Posterior vena cava (tissue), 2 donors: ENCODE results near the gene UCK2. TPM values are rescaled to one million over a fixed set of nuclear protein-coding genes. Genes with fewer than 3 reads are reported as not detected.

Experiments
- DNase-seq: peaks from one replicate; pipeline ENCODE4 v3.0.0-alpha.2; 2020; ENCODE audit warnings: low spot score
- intact Hi-C, 2 donors: fragments of 100-400 bp; cut with DNase I; formaldehyde crosslinking; loops; one replicate each; pipeline versions ENCODE4 v1.14.1 to v1.14.2; 2022 to 2023
- total RNA-seq, 2 donors: library from RNA; stranded (reverse); fragmentation: NEBNext Ultra II Directional; extraction: Animal tissue kit (Norgen Biotek cat#: 25700); gene quantifications; one replicate each; pipeline ENCODE4 v1.2.1, GENCODE V29; 2021
- donor health status: DM: yes; HTN: yes; CAD: no.
- donor health status: DM: yes; HTN: yes; CAD: no.

UCK2 gene
- total RNA-seq, 2 donors from 2014 or later, result 14.7 to 20.8 TPM

DNA sequence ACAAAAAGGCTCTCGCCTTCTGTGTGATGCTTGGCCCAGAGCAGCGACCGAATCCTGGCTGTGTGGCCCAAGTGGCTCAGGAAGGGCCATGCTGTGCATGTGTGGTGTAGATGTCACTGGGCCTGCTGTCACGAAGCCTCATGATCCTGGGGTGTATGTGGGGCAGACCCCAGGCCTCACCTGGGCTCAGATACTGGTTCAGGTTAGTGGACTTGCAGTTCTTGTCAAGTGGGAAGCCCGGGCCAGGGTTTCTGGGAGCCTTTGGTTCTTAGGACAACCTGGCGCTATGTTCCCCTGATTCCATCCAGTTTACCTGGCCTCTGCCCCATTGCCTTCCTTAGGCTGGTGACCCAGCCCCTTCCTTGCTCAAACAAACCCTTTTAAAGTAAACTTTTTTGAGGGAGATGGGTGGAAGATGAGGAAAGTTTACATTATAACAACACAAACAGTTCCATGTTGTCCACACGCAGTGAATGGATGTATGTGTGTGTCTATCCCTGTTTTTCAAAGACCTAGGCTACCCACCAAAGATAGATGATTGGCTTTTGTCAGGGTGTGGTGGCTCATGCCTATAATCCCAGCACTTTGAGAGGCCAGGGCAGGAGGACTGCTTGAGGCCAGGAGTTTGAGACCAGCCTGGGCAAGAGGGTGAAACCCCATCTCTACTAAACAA is 84.3 kb downstream of the UCK2 start:
- intact Hi-C loops, result loop anchor here in 1 of 2 donors (5.0 to 10.0 kb wide), 3 partner anchors 197 to 517 kb away; no protein-coding TSS in a partner anchor
- no peak for DNase-seq

DNA sequence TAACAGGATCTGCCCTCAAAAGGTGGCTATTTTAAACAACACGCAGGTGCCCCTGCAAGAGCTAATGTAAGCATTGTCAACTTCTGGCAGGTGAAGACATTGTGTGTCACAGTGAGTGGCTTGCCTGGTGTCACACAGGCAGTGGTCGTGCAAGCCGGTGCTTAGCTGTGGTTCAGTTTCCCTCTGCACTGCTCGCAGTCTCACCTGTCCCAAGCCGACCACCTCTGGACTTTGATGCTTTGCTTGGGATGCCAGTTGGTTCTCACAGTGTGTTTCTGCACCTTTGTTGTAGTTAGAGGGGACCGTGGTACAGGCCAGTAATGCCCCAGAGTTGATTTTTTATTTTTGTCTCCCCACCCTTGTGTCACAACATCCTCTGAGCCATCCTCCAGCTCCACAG is 85.2 kb downstream of the UCK2 start:
- no peak for DNase-seq
- intact Hi-C loops, result loop anchor here in 1 of 2 donors (5.0 to 10.0 kb wide), 3 partner anchors 198 to 518 kb away; no protein-coding TSS in a partner anchor

- intact Hi-C loops, result loop anchor here in 1 of 2 donors (5.0 to 10.0 kb wide), 3 partner anchors 199 to 519 kb away; no protein-coding TSS in a partner anchor
- no peak for DNase-seq
Measured at GRCh38 chr1:165914136-165914798, 86.9 kb downstream of the UCK2 start.

DNA sequence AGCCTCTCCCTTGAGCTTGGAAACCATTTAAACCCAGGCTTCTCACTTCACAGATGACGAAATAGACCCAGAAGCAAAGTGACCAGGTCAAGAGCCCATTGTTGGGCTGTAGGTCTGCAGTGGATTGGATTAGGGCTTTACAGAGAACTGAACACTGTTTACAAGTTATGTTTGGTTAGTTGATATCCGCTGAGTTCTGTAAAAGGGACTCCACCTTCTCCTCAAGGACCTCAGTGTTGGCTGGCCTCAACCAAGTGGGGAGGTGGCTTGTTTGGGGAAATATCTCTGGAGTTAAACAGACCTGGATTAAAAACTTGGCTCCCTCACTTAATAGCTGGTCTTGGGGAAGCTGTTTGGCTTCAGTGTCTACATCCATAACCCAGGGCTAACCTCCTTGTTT is 88.1 kb downstream of the UCK2 start:
- intact Hi-C loops, result loop anchor here (5.0 to 10.0 kb wide), 3 partner anchors 201 to 521 kb away; no protein-coding TSS in a partner anchor
- no peak for DNase-seq

GRCh38 chr1:165915932-165916348 is 88.5 kb downstream of the UCK2 start:
- intact Hi-C loops, result loop anchor here (5.0 to 10.0 kb wide), 3 partner anchors 201 to 521 kb away; no protein-coding TSS in a partner anchor
- no peak for DNase-seq

DNA sequence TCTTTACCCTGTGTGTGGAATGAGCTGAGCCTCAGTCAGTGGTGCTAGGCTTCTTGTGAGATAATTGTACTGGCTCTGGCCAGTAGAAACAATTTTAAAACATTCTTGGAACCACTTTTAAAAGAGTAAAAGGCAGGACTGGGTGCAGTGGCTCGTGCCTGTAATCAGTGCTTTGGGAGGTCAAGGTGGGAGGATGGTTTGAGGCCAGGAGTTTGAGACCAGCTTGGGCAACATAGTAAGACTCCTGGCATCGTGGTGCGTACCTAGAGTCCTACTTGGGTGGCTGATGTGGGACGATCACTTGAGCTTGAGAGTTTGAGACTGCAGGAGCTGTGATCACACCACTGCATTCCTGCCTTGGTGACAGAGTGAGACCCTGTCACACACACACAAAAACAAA is 89.8 kb downstream of the UCK2 start:
- no peak for DNase-seq
- intact Hi-C loops, result loop anchor here (5.0 to 10.0 kb wide), 3 partner anchors 202 to 522 kb away; no protein-coding TSS in a partner anchor

DNA sequence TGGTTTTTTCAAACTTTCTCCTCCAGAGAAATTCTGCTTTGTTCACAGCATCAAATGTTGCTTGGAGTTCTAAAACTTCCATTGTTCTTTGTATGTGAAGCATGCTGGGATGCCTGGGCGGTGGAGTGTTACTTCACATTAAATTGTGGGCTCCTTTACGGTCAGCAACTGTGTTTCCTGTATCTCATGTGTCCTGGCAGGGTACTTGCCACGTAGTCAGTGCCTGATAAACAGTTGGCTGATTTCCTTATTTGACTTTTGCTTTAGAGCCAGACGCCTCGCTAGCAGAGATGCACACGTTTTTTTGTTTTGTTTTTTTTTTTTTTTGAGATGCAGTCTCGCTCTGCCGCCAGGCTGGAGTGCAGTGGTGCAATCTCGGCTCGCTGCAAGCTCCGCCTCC is 96.7 kb downstream of the UCK2 start:
- intact Hi-C loops, result loop anchor here in 1 of 2 donors (10.0 kb wide), 1 partner anchor 561 kb away; no protein-coding TSS in a partner anchor
- no peak for DNase-seq

- intact Hi-C loops, result loop anchor here (5.0 to 10.0 kb wide), 2 partner anchors 242 to 559 kb away; partner anchors contain the start of gene FAM78B (in 1 of the 2)
- DNase-seq, result no peak
Measured at GRCh38 chr1:165925498-165926079, 98.2 kb downstream of the UCK2 start.

DNA sequence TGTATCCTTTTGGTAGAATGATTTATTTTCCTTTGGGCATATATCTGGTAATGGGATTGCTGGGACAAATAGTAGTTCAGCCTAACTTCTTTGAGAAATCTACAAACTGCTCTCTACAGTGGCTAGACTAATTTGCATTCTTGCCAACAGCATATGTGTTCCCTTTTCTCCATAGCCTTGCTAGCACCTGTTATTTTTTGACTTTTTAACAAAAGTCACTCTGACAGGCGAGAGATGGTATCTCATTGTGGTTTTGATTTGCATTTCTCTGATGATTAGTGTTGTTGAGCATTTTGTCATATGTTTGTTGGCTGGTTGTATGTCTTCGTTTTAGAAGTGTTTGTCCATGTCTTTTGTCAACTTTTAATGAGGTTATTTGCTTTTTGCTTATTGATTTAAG is 99.8 kb downstream of the UCK2 start:
- intact Hi-C loops, result loop anchor here (5.0 to 10.0 kb wide), 2 partner anchors 240 to 558 kb away; partner anchors contain the start of gene FAM78B (in 1 of the 2)

GRCh38 chr1:165928075-165928731 is 100.8 kb downstream of the UCK2 start:
- peak; percentile 47 for DNase-seq

More for the DNA sequence above, 99.8 kb downstream of the UCK2 start:
- no peak for DNase-seq

GRCh38 chr1:165930961-165931360 is 103.5 kb downstream of the UCK2 start:
- DNase-seq, result peak; percentile 26
- intact Hi-C loops, result loop anchor here (5.0 to 10.0 kb wide), 2 partner anchors 231 to 554 kb away; no protein-coding TSS in a partner anchor

More at GRCh38 chr1:165928075-165928731, 100.8 kb downstream of the UCK2 start:
- intact Hi-C loops, result loop anchor here (5.0 to 10.0 kb wide), 2 partner anchors 239 to 557 kb away; partner anchors contain the start of gene FAM78B (in 1 of the 2)

DNA sequence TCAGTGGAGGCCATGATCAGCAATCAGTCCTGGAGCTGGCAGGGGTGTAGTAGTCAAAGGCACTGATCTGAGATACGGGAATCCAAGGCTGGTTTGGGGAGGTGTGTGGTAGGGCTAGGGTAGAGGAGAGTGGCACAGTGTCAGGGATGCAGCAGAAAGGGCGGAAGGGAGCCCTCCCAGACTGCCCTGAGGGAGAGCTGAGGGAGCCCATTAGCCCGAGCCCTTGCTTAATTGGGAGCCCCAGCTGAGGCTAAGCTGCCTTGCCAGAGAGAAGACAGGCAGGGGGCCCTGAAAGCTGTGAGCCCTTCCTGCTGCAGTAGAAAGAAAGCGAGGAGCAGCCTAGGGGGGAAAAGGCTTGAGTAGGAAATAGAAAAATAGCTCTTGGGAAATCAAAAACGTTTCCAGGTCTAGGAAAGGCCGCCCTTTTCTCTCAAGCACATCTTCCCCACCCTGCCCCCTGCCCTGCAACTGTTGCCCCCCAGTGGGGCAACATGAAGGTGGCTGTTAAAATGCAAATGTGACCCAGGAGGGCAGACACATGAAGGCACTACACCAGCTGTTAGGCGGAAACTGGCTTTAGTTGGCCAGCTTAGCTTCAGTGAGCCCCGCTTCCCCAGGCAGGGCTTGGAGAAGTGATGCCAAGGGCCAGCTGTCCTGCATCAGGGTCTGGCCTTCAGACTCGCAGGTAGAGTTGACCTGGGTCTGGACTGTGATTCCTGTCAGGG is 106.2 kb downstream of the UCK2 start:
- intact Hi-C loops, result loop anchor here (5.0 to 10.0 kb wide), 2 partner anchors 229 to 551 kb away; no protein-coding TSS in a partner anchor
- no peak for DNase-seq

GRCh38 chr1:165936542-165936941 is 109.1 kb downstream of the UCK2 start:
- no peak for DNase-seq
- intact Hi-C loops, result loop anchor here in 1 of 2 donors (10.0 kb wide), 1 partner anchor 548 kb away; no protein-coding TSS in a partner anchor

DNA sequence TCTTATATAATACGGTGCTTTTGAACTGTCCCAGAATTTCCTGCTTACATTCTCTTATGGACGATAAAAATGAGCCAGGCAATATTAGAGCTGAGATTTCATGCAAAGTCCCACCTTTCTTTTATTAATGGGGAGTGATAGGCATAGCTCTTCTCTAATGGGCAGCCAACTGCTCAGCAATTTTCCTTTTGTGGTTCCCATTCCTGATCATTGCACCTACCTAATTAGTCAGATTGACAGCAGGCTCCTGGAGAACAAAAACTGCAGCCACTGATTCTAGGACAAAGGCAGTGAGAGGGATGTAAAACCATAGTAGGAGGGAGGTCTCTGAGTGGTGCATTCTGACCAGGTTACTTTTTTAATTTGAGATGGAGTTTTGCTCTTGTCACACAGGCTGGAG is 110.4 kb downstream of the UCK2 start:
- DNase-seq, result no peak
- intact Hi-C loops, result loop anchor here in 1 of 2 donors (10.0 kb wide), 1 partner anchor 547 kb away; no protein-coding TSS in a partner anchor

GRCh38 chr1:165938844-165939243 is 111.4 kb downstream of the UCK2 start:
- DNase-seq, result no peak

GRCh38 chr1:165941531-165941930 is 114.1 kb downstream of the UCK2 start:
- intact Hi-C loops, result no loop called here
- no peak for DNase-seq

More at GRCh38 chr1:165938844-165939243, 111.4 kb downstream of the UCK2 start:
- intact Hi-C loops, result loop anchor here in 1 of 2 donors (10.0 kb wide), 1 partner anchor 546 kb away; no protein-coding TSS in a partner anchor

DNA sequence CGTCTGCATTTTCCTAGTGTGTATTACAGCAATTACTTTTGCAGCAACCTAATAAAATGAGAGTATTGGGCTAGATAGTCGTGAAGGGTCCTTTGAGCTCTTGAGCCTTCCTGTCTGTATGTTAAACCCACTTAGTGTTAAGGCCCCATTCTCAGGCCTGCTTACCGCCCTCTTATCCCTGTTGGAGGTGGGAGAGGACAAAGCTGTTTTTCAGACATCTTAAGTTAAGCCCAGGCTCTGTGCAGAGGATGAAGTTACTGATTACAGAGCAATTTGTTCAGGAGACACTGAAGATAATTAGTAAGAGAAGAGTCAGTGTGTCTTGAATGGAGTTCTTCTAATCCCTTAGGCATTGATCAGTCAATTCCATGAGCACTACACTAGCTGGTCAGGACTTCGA is 114.6 kb downstream of the UCK2 start:
- intact Hi-C loops, result no loop called here
- DNase-seq, result no peak
